Loucy (cell line): ENCODE measurements around the gene TPX2.

ENCODE experiments used
- CTCF ChIP-seq: fragments of 200-600 bp; sonication (generic); conservative IDR thresholded peaks from 2 replicates; pipeline ENCODE4 v1.5.1; 2014; ENCODE audit warnings: mild to moderate bottlenecking, antibody characterized with exemption, low read length
- EZH2phosphoT487 ChIP-seq: fragments of 200-600 bp; IDR thresholded peaks from 2 replicates; pipeline ENCODE4 v1.6.1; 2018; ENCODE audit warnings: antibody characterized with exemption, mild to moderate bottlenecking, moderate library complexity, borderline replicate concordance

GRCh38 chr20:31708736-31709534 lies 30.2 kb upstream of the TPX2 start:
- TF ChIP-seq CTCF (no peak), EZH2phosphoT487 (no peak)
